Measurements from ENCODE around the gene DIS3L2.
"Not testable (repeated sequence)": the region's sequence is repeated elsewhere in the genome, so short reads cannot be mapped to it uniquely, and the experiment has no call there.

- not testable (repeated sequence) for TF ChIP-seq EP300, POLR2AphosphoS5 (IDR thresholded peaks at IDR 0.05)
- TF ChIP-seq, protein P1, sequence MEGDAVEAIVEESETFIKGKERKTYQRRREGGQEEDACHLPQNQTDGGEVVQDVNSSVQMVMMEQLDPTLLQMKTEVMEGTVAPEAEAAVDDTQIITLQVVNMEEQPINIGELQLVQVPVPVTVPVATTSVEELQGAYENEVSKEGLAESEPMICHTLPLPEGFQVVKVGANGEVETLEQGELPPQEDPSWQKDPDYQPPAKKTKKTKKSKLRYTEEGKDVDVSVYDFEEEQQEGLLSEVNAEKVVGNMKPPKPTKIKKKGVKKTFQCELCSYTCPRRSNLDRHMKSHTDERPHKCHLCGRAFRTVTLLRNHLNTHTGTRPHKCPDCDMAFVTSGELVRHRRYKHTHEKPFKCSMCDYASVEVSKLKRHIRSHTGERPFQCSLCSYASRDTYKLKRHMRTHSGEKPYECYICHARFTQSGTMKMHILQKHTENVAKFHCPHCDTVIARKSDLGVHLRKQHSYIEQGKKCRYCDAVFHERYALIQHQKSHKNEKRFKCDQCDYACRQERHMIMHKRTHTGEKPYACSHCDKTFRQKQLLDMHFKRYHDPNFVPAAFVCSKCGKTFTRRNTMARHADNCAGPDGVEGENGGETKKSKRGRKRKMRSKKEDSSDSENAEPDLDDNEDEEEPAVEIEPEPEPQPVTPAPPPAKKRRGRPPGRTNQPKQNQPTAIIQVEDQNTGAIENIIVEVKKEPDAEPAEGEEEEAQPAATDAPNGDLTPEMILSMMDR (IDR thresholded peaks at IDR 0.05): not testable (repeated sequence)
Observed at GRCh38 chr2:232313645-232314044, 352.1 kb downstream of the DIS3L2 start.
